H1 (cell line): ENCODE results near the gene ARL8A. TPM values are rescaled to one million over a fixed set of nuclear protein-coding genes. Genes with fewer than 3 reads are reported as not detected.
A peak's percentile ranks its signal among the peaks of the same experiment; 100 is the strongest.

Experiments used
- CTCF ChIA-PET: fragments of 300-600 bp; sonication (Branson Sonifier 250); formaldehyde crosslinking; loops from one replicate; lab custom pipeline; 2021; ENCODE audit not compliant: partially characterized antibody; lab: Charles Lee
- POLR2A ChIA-PET: fragments of 300-600 bp; sonication (Branson Sonifier 250); formaldehyde crosslinking; loops from one replicate; lab custom pipeline; 2021; ENCODE audit warnings: inconsistent platforms; ENCODE audit not compliant: partially characterized antibody; lab: Charles Lee
- DNase-seq, 2 experiments: peaks; one replicate each; pipeline versions ENCODE4 v3.0.0 to v3.0.0-alpha.2; 2010 to 2022; ENCODE audit warnings: low spot score in 2 of 2, low read depth in 1 of 2, mixed read lengths in 1 of 2
- FAIRE-seq: peaks from 2 replicates; lab custom pipeline; 2011; peaks lifted over from hg19 to GRCh38; lab: Jason Lieb, UNC
- H2AFZ ChIP-seq: 2 replicates; pipeline ENCODE4 v1.8.1; 2012; ENCODE audit warnings: low read length, inconsistent platforms
- H2AK5ac ChIP-seq: 2 replicates; pipeline ENCODE4 v1.6.1; 2013; ENCODE audit warnings: low read depth, low read length
- H2BK120ac ChIP-seq: replicated peaks from 2 replicates; pipeline ENCODE3; 2013; ENCODE audit warnings: low read depth, low read length, inconsistent platforms
- H2BK12ac ChIP-seq: 2 replicates; pipeline ENCODE4 v1.6.1; 2013; ENCODE audit warnings: low read depth, low read length
- H2BK15ac ChIP-seq: 2 replicates; pipeline ENCODE4 v1.6.1; 2013; ENCODE audit warnings: low read length
- H2BK20ac ChIP-seq: 2 replicates; pipeline ENCODE4 v1.6.1; 2013; ENCODE audit warnings: low read length
- H2BK5ac ChIP-seq: 2 replicates; pipeline ENCODE4 v1.6.1; 2013; ENCODE audit warnings: low read depth, low read length
- H3K14ac ChIP-seq: 2 replicates; pipeline ENCODE4 v1.6.1; 2013; ENCODE audit warnings: inconsistent platforms; ENCODE audit not compliant: insufficient read length
- H3K18ac ChIP-seq: 2 replicates; pipeline ENCODE4 v1.6.1; 2013; ENCODE audit warnings: low read length; ENCODE audit errors: extremely low read depth
- H3K23ac ChIP-seq: 2 replicates; pipeline ENCODE4 v1.6.1; 2013; ENCODE audit warnings: inconsistent platforms; ENCODE audit not compliant: insufficient read length
- H3K23me2 ChIP-seq: 2 replicates; pipeline ENCODE4 v1.6.1; 2013; ENCODE audit warnings: low read depth, low read length
- H3K27ac ChIP-seq: 2 replicates; pipeline ENCODE4 v1.6.1; 2011; ENCODE audit warnings: low read depth, low read length, inconsistent platforms
- H3K27me3 ChIP-seq, 4 experiments: replicated peaks in 1 of 4; 1 replicate in 1 of 4; 2 replicates in 3 of 4; pipeline versions ENCODE4 v1.6.1 to v1.8.1; 2011 to 2013; ENCODE audit warnings: low read length in 3 of 4, mild to moderate bottlenecking in 3 of 4, inconsistent platforms in 2 of 4, mixed read lengths in 2 of 4, moderate library complexity in 1 of 4; ENCODE audit not compliant: control insufficient read depth in 3 of 4, insufficient read depth in 3 of 4; ENCODE audit errors: extremely low read depth in 1 of 4
- H3K36me3 ChIP-seq, 4 experiments: 2 replicates each; pipeline versions ENCODE4 v1.6.1 to v1.8.1; 2011 to 2013; ENCODE audit warnings: mild to moderate bottlenecking in 4 of 4, low read length in 3 of 4, moderate library complexity in 2 of 4, control low read depth in 1 of 4, inconsistent platforms in 1 of 4; ENCODE audit not compliant: insufficient read depth in 4 of 4, control insufficient read depth in 2 of 4
- H3K4ac ChIP-seq: replicated peaks from 2 replicates; pipeline ENCODE3; 2013; ENCODE audit warnings: low read length, low read depth, mixed read lengths, inconsistent platforms; ENCODE audit not compliant: insufficient read length
- H3K4me1 ChIP-seq, 4 experiments: replicated peaks in 1 of 4; 1 replicate in 1 of 4; 2 replicates in 3 of 4; pipeline versions ENCODE4 v1.6.1 to v1.8.1; 2011 to 2013; ENCODE audit warnings: low read length in 3 of 4, inconsistent platforms in 2 of 4, mixed read lengths in 1 of 4; ENCODE audit not compliant: insufficient read depth in 4 of 4, control insufficient read depth in 3 of 4
- H3K4me2 ChIP-seq, 2 experiments: 2 replicates each; pipeline versions ENCODE4 v1.6.1 to v1.8.1; 2011 to 2013; ENCODE audit warnings: low read depth in 2 of 2, low read length in 2 of 2, control low read depth in 1 of 2, inconsistent platforms in 1 of 2, mild to moderate bottlenecking in 1 of 2; ENCODE audit not compliant: insufficient read depth in 1 of 2
- H3K4me3 ChIP-seq, 4 experiments: fragments of 200-600, 300-600 bp in 1 of 4; sonication (generic), shearing (Covaris generic), sonication (Bioruptor Twin) in 1 of 4; 2 replicates each; pipeline versions ENCODE4 v1.5.1 to v1.8.1; 2011 to 2016; ENCODE audit warnings: low read length in 4 of 4, low read depth in 3 of 4, control low read depth in 2 of 4, inconsistent platforms in 2 of 4, mild to moderate bottlenecking in 2 of 4, mixed read lengths in 1 of 4, moderate library complexity in 1 of 4; ENCODE audit not compliant: insufficient read depth in 2 of 4; ENCODE audit errors: extremely low read depth in 1 of 4
- H3K56ac ChIP-seq: replicated peaks from 2 replicates; pipeline ENCODE3; 2013; ENCODE audit warnings: low read depth, mild to moderate bottlenecking, mixed read lengths, low read length, inconsistent platforms; ENCODE audit not compliant: insufficient read length
- H3K79me1 ChIP-seq: 2 replicates; pipeline ENCODE4 v1.6.1; 2013; ENCODE audit warnings: low read depth, low read length, control low read depth
- H3K79me2 ChIP-seq, 2 experiments: 2 replicates each; pipeline versions ENCODE4 v1.6.1 to v1.8.1; 2012 to 2013; ENCODE audit warnings: low read length in 2 of 2, mild to moderate bottlenecking in 2 of 2, inconsistent platforms in 1 of 2; ENCODE audit not compliant: insufficient read depth in 2 of 2, control insufficient read depth in 1 of 2
- H3K9ac ChIP-seq, 4 experiments: replicated peaks in 1 of 4; 1 replicate in 1 of 4; 2 replicates in 3 of 4; pipeline versions ENCODE4 v1.6.1 to v1.8.1; 2011 to 2013; ENCODE audit warnings: low read depth in 3 of 4, low read length in 3 of 4, control low read depth in 2 of 4, mild to moderate bottlenecking in 2 of 4, moderate library complexity in 2 of 4, inconsistent platforms in 1 of 4; ENCODE audit errors: extremely low read depth in 1 of 4
- H3K9me3 ChIP-seq, 2 experiments: 2 replicates each; pipeline versions ENCODE4 v1.6.1 to v1.8.1; 2012 to 2013; ENCODE audit warnings: mild to moderate bottlenecking in 2 of 2, moderate library complexity in 2 of 2, control low read depth in 1 of 2, inconsistent platforms in 1 of 2, low read depth in 1 of 2, low read length in 1 of 2, mixed read lengths in 1 of 2; ENCODE audit not compliant: insufficient read depth in 2 of 2
- H4K20me1 ChIP-seq, 2 experiments: replicated peaks in 1 of 2; 2 replicates each; pipeline versions ENCODE3 to v1.8.1; 2011 to 2013; ENCODE audit warnings: inconsistent platforms in 2 of 2, low read length in 2 of 2, mild to moderate bottlenecking in 1 of 2; ENCODE audit not compliant: insufficient read depth in 2 of 2, control insufficient read depth in 1 of 2
- H4K5ac ChIP-seq: 2 replicates; pipeline ENCODE4 v1.6.1; 2013; ENCODE audit warnings: low read length, low read depth, mixed read lengths, inconsistent platforms; ENCODE audit not compliant: insufficient read length
- H4K8ac ChIP-seq: 2 replicates; pipeline ENCODE4 v1.8.0; 2013; ENCODE audit warnings: mild to moderate bottlenecking, moderate library complexity, low read length, inconsistent platforms; ENCODE audit not compliant: insufficient read depth; ENCODE audit errors: extremely low read depth
- H4K91ac ChIP-seq: replicated peaks from 2 replicates; pipeline ENCODE3; 2013; ENCODE audit warnings: low read length, mixed read lengths, inconsistent platforms; ENCODE audit not compliant: insufficient read length
- CHD1 ChIP-seq: IDR thresholded peaks from 2 replicates; pipeline ENCODE4 v1.6.1; 2012; ENCODE audit warnings: low read depth, low read length, improper control_type of control experiment
- CHD2 ChIP-seq: IDR thresholded peaks from 2 replicates; pipeline ENCODE4 v1.6.1; 2012; ENCODE audit warnings: low read length, improper control_type of control experiment
- CTBP2 ChIP-seq: IDR thresholded peaks from 2 replicates; pipeline ENCODE4 v1.7.0; 2011; ENCODE audit warnings: borderline replicate concordance, mild to moderate bottlenecking, moderate library complexity, mixed read lengths, low read length; ENCODE audit not compliant: insufficient read depth, insufficient read length
- CTCF ChIP-seq, 3 experiments: IDR thresholded peaks; 1 replicate in 2 of 3; 2 replicates in 1 of 3; pipeline versions ENCODE4 v1.5.1 to v1.6.1; 2011; ENCODE audit warnings: low read length in 3 of 3, mild to moderate bottlenecking in 3 of 3, inconsistent platforms in 2 of 3, low read depth in 1 of 3, moderate library complexity in 1 of 3; ENCODE audit not compliant: insufficient read depth in 1 of 3; ENCODE audit errors: control extremely low read depth in 1 of 3
- NRF1 ChIP-seq: IDR thresholded peaks from 2 replicates; pipeline ENCODE4 v1.6.1; 2011; ENCODE audit warnings: mild to moderate bottlenecking, low read depth, low read length, improper control_type of control experiment
- RAD21 ChIP-seq, 2 experiments: IDR thresholded peaks in 1 of 2; conservative IDR thresholded peaks in 1 of 2; 2 replicates each; pipeline ENCODE4 v1.6.1; 2011; ENCODE audit warnings: low read depth in 2 of 2, low read length in 2 of 2, improper control_type of control experiment in 1 of 2, inconsistent platforms in 1 of 2, mild to moderate bottlenecking in 1 of 2, moderate library complexity in 1 of 2
- SIRT6 ChIP-seq: IDR thresholded peaks from one replicate; pipeline ENCODE4 v1.7.1; 2012; ENCODE audit warnings: low read length, inconsistent platforms
- WGBS, 2 experiments: shearing (Covaris generic) in 1 of 2; methylation state at CpG; one replicate each; pipeline versions ENCODE4 v1.1.6 to v1.1.7; 2013 to 2015; ENCODE audit warnings: low lambda C conversion rate in 2 of 2, mixed read lengths in 2 of 2, inconsistent platforms in 1 of 2, low coverage in 1 of 2, missing lambda C conversion rate in 1 of 2; ENCODE audit not compliant: insufficient replicate concordance in 2 of 2, insufficient coverage in 1 of 2, insufficient read length in 1 of 2; ENCODE audit errors: extremely low coverage in 1 of 2, missing lambda C conversion rate in 1 of 2; 5-methylcytosine and 5-hydroxymethylcytosine counted together
- polyA plus RNA-seq, 7 experiments: library from polyadenylated mRNA; depleted of rRNA in 3 of 7; stranded (reverse) in 5 of 7; unstranded in 2 of 7; fragments of >200 nt in 5 of 7; fragments of 200-250 nt in 2 of 7; gene quantifications; 1 replicate in 5 of 7; 2 replicates in 1 of 7; 4 replicates in 1 of 7; pipeline versions ENCODE4 v1.2.1 to v1.2.3, GENCODE V29; 2011 to 2013; ENCODE audit warnings: missing spikeins in 2 of 7, mixed read lengths in 2 of 7
- total RNA-seq: library from RNA; stranded (reverse); fragmentation: NEBNext Ultra II Directional; extraction: Animal tissue kit (Norgen Biotek cat#: 25700); gene quantifications from 2 replicates; pipeline ENCODE4 v1.2.1, GENCODE V29; 2021
- TF ChIP-seq, protein P1 (sequence below): IDR thresholded peaks from 2 replicates; pipeline ENCODE4 v1.6.1; 2012; ENCODE audit warnings: inconsistent platforms

Gene ARL8A
- total and polyA plus RNA-seq, 2 of the 8 experiments (the other 6 are each of a cell fraction or from before 2014, with no cell fraction given): 40.3 to 58.7 TPM

DNA sequence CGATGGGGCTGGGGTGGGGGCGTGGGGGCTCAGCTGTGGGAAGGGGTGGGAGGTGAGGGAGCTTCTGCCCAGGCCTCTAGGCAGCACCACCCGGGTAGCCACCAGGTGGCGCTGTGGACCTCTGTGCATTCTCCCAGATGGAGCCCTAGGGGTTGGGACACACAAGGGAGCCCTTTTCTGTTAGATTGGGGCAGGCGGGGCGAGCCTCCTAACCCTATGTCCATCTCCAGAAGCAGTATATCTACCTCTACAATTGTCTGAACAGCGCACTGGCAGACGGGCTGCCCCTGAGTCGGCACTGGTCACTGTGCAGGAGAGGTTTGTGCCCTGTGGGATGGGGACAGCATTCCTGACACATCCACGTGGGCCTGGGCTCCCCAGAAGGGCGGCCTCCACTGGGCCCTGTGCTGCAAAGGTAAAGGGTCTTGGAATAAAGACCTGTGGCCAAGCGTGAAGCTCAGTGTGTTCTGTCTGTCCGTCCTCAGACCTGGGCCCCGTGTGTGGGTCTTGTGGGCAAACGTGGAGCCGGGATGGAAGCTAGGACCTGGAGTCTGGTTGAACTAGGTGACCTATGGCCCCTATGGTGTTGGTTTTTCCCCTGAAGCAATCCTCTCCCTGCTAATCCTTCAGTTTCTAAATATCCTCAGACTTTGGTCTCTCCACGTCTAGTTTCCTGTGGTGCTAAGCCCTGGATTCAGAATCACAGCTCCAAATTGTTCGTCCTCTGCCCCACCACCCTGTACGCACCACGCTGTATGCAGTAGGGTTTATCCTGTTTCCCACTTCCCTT, 44.7 kb upstream of the ARL8A start:
- Histone ChIP-seq H2BK5ac (no peak overlapping the region), H3K14ac (no peak overlapping the region), H4K20me1 (no peaks in the 10 kb centered on the region), H3K27ac (no peak overlapping the region), H3K23me2 (peaks cover 5% of the 10 kb centered on the region; the same call in 1 of the 2 replicates), H2AK5ac (no peak overlapping the region), H3K4me3 (no peak overlapping the region), H3K9me3 (no peaks in the 10 kb centered on the region), H4K5ac (no peak overlapping the region), H3K23ac (no peak overlapping the region), H3K79me2 (no peaks in the 10 kb centered on the region), H2BK12ac (0 out of 2 replicates have a peak overlapping the region, but pooled peaks have one; percentile 50), H2AFZ (0 out of 2 replicates have a peak overlapping the region, but pooled peaks have one; percentile 26), H4K8ac (no peak overlapping the region), H3K18ac (no peak overlapping the region), H3K79me1 (no peaks in the 10 kb centered on the region), H4K91ac (no peak overlapping the region), H3K56ac (no peak overlapping the region), H3K4ac (no peak overlapping the region), H2BK20ac (no peak overlapping the region), H2BK120ac (no peak overlapping the region), H2BK15ac (no peak overlapping the region), H3K9ac (no peak overlapping the region), H3K36me3 (no peaks in the 10 kb centered on the region), H3K4me2 (no peak overlapping the region), H3K4me1 (peaks cover 0 to 14% (median 6%) of the 10 kb centered on the region in 4 experiments; a peak in 5 of 7 replicates), H3K27me3 (peaks cover 10 to 14% (median 12%) of the 10 kb centered on the region in 4 experiments; a peak in 6 of 7 replicates)
- CTCF ChIA-PET: interaction anchor here (0.5 to 8.2 kb wide), 53 partner anchors 9 to 1909 kb away, joined by 3 to 107 read pairs (median 4); partner anchors contain the start of genes PPP1R12B and UBE2T
- DNase-seq (peak in 1 of 2 experiments; percentile 96), FAIRE-seq (no peak)
- WGBS, 2 experiments: 62% methylated on average over 15 of the region's 20 CpGs; no CpG with 5 or more reads in 1 of the 2 experiments
- POLR2A ChIA-PET: interaction anchor here (0.8 kb wide), 1 partner anchor 21 kb away, joined by 3 read pairs; no protein-coding TSS in a partner anchor
- TF ChIP-seq, protein P1, sequence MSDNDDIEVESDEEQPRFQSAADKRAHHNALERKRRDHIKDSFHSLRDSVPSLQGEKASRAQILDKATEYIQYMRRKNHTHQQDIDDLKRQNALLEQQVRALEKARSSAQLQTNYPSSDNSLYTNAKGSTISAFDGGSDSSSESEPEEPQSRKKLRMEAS: no peak
- no peak for TF ChIP-seq CHD1
- peak; percentile 65 to 84 (median 80) for TF ChIP-seq CTCF (IDR thresholded peaks at IDR 0.05; ENCODE audit: control extremely low read depth in 1 of 3, insufficient read depth in 1 of 3, low read depth in 1 of 3, low read length in 3 of 3)
- peak; percentile 55 to 60 for TF ChIP-seq RAD21 (IDR thresholded peaks at IDR 0.05 in 1 of 2, conservative IDR thresholded peaks at IDR 0.05 in 1 of 2; ENCODE audit: low read depth in 2 of 2, low read length in 2 of 2)
- no peak for TF ChIP-seq NRF1
- TF ChIP-seq SIRT6: no peak
- TF ChIP-seq CTBP2: no peak
- no peak for TF ChIP-seq CHD2
